Tibial nerve (tissue), 4 donors: ENCODE measurements around the gene FAM216A. TPM values are rescaled to one million over a fixed set of nuclear protein-coding genes. Genes with fewer than 3 reads are reported as not detected.
A peak's percentile ranks its signal among the peaks of the same experiment; 100 is the strongest.
"Not testable (repeated sequence)": the region's sequence is repeated elsewhere in the genome, so short reads cannot be mapped to it uniquely, and the experiment has no call there.

Source experiments
- DNase-seq, 2 donors: peaks; one replicate each; pipeline ENCODE4 v3.0.0-alpha.2; 2019; ENCODE audit warnings: low spot score in 2 of 2
- H3K27ac ChIP-seq, 4 donors: fragments of 200-600 bp; sonication (generic) in 3 of 4; one replicate each; pipeline ENCODE4 v1.5.1; 2017 to 2019; ENCODE audit warnings: mild to moderate bottlenecking in 1 of 4
- H3K27me3 ChIP-seq, 2 donors: fragments of 200-600 bp; sonication (generic) in 1 of 2; one replicate each; pipeline versions ENCODE4 v1.5.1 to v1.6.0; 2017 to 2019
- H3K36me3 ChIP-seq, 3 donors: fragments of 200-600 bp; sonication (generic); one replicate each; pipeline ENCODE4 v1.5.1; 2018 to 2019
- H3K4me1 ChIP-seq, 4 donors: fragments of 200-600 bp; sonication (generic) in 3 of 4; one replicate each; pipeline ENCODE4 v1.5.1; 2017 to 2019
- H3K4me3 ChIP-seq, 4 donors: fragments of 200-600 bp; sonication (generic) in 3 of 4; one replicate each; pipeline ENCODE4 v1.5.1; 2017 to 2019; ENCODE audit warnings: mild to moderate bottlenecking in 1 of 4, moderate library complexity in 1 of 4
- H3K9me3 ChIP-seq, 4 donors: fragments of 200-600 bp; sonication (generic) in 3 of 4; one replicate each; pipeline ENCODE4 v1.5.1; 2017 to 2019
- CTCF ChIP-seq, 5 experiments: fragments of 200-600 bp in 3 of 5; fragments of 450-650 bp in 2 of 5; sonication (generic) in 3 of 5; IDR thresholded peaks; one replicate each; pipeline ENCODE4 v1.5.1; 2016 to 2019; ENCODE audit warnings: antibody characterized with exemption in 5 of 5, mild to moderate bottlenecking in 3 of 5, moderate library complexity in 2 of 5
- EP300 ChIP-seq, 2 donors: sonication (generic); formaldehyde crosslinking; IDR thresholded peaks; one replicate each; pipeline ENCODE4 v1.6.1; 2017; ENCODE audit warnings: antibody characterized with exemption in 2 of 2, mild to moderate bottlenecking in 1 of 2
- POLR2A ChIP-seq, 2 donors: fragments of 450-650 bp; IDR thresholded peaks; one replicate each; pipeline ENCODE4 v1.6.1; 2017; ENCODE audit warnings: antibody characterized with exemption in 2 of 2, mild to moderate bottlenecking in 2 of 2, moderate library complexity in 2 of 2
- WGBS, 2 donors: methylation state at CpG; one replicate each; pipeline ENCODE4 v1.1.5; 2018; 5-methylcytosine and 5-hydroxymethylcytosine counted together
- total RNA-seq, 4 donors: library from RNA; depleted of rRNA; stranded (reverse); fragments of >200 nt; gene quantifications; one replicate each; pipeline ENCODE4 v1.1.0, GENCODE V29; 2016

The FAM216A gene
- total RNA-seq, 4 donors from 2014 or later: 4.1 to 9.6 (median 6.2) TPM

GRCh38 chr12:110426406-110426805, 42.2 kb upstream of the FAM216A start:
- Histone ChIP-seq H3K27ac (no peak overlapping the region), H3K4me1 (no peaks in the 10 kb centered on the region), H3K4me3 (no peak overlapping the region), H3K9me3 (no peaks in the 10 kb centered on the region), H3K36me3 (no peaks in the 10 kb centered on the region), H3K27me3 (no peaks in the 10 kb centered on the region)
- no peak for TF ChIP-seq CTCF (IDR thresholded peaks at IDR 0.05)
- TF ChIP-seq EP300 (IDR thresholded peaks at IDR 0.05): no peak
- TF ChIP-seq POLR2A (IDR thresholded peaks at IDR 0.05): no peak
- no peak for DNase-seq
- WGBS, 2 donors: 39 to 40% methylated on average over 3 of the region's 3 CpGs

GRCh38 chr12:110429676-110430075, 39.0 kb upstream of the FAM216A start:
- H3K4me1 ChIP-seq, H3K27ac ChIP-seq, H3K9me3 ChIP-seq, H3K27me3 ChIP-seq, DNase-seq, H3K4me3 ChIP-seq: not testable (repeated sequence)
- H3K36me3 ChIP-seq: peaks cover 0 to 13% (median 0%) of the 10 kb centered on the region in 3 donors
- WGBS, 2 donors: 85 to 90% methylated on average over 15 of the region's 15 CpGs

GRCh38 chr12:110431957-110432587, 36.6 kb upstream of the FAM216A start:
- 88 to 90% methylated on average over 12 of the region's 12 CpGs for WGBS, 2 donors
- Histone ChIP-seq H3K36me3 (peaks cover 0 to 36% (median 0%) of the 10 kb centered on the region in 3 donors), H3K9me3 (no peaks in the 10 kb centered on the region), H3K4me1 (no peaks in the 10 kb centered on the region), H3K27me3 (no peaks in the 10 kb centered on the region), H3K4me3 (peak overlapping the region; percentile 17 to 58 (median 42)), H3K27ac (peak overlapping the region in 3 of 4 donors; percentile 4 to 81 (median 72))
- TF ChIP-seq POLR2A (IDR thresholded peaks at IDR 0.05) (no peak), EP300 (IDR thresholded peaks at IDR 0.05) (no peak), CTCF (IDR thresholded peaks at IDR 0.05) (no peak)
- DNase-seq: no peak

- H3K4me1 ChIP-seq: no peaks in the 10 kb centered on the region
- no peaks in the 10 kb centered on the region for H3K27me3 ChIP-seq
- H3K9me3 ChIP-seq: no peaks in the 10 kb centered on the region
- 66% methylated on average over 2 of the region's 2 CpGs for WGBS, 2 donors
- peaks cover 3 to 77% (median 19%) of the 10 kb centered on the region in 3 donors for H3K36me3 ChIP-seq
- no peak for DNase-seq
- no peak overlapping the region for H3K4me3 ChIP-seq
- TF ChIP-seq EP300 (IDR thresholded peaks at IDR 0.05): no peak
- no peak for TF ChIP-seq POLR2A (IDR thresholded peaks at IDR 0.05)
- no peak for TF ChIP-seq CTCF (IDR thresholded peaks at IDR 0.05)
- no peak overlapping the region for H3K27ac ChIP-seq
Measured at GRCh38 chr12:110436231-110436630, 32.4 kb upstream of the FAM216A start.

GRCh38 chr12:110444455-110444854, 24.2 kb upstream of the FAM216A start:
- H3K36me3 ChIP-seq: peaks cover 2 to 70% (median 31%) of the 10 kb centered on the region in 3 donors
- no peaks in the 10 kb centered on the region for H3K9me3 ChIP-seq
- no peak overlapping the region for H3K27ac ChIP-seq
- no peaks in the 10 kb centered on the region for H3K27me3 ChIP-seq
- H3K4me1 ChIP-seq: peaks cover 0 to 35% (median 19%) of the 10 kb centered on the region in 4 donors
- TF ChIP-seq CTCF (IDR thresholded peaks at IDR 0.05) (no peak), POLR2A (IDR thresholded peaks at IDR 0.05) (no peak), EP300 (IDR thresholded peaks at IDR 0.05) (no peak)
- no peak overlapping the region for H3K4me3 ChIP-seq
- 89 to 95% methylated on average over 3 of the region's 3 CpGs for WGBS, 2 donors
- DNase-seq: no peak
